Pancreas (tissue), 10 donors: Measurements from ENCODE around the gene CHADL. TPM values are rescaled to one million over a fixed set of nuclear protein-coding genes. Genes with fewer than 3 reads are reported as not detected.

Experiments
- ATAC-seq, 4 donors: fragments of 200-7000 bp; cut with Tn5 transposase; one replicate each; pipeline versions ENCODE4 v1.8.0 to v1.9.1; 2020; ENCODE audit warnings: mild to moderate bottlenecking in 4 of 4, moderate library complexity in 4 of 4
- DNase-seq, 6 donors: peaks; one replicate each; pipeline ENCODE4 v3.0.0-alpha.2; 2020
- FAIRE-seq: peaks from 2 replicates; lab custom pipeline; 2012; peaks lifted over from hg19 to GRCh38; lab: Jason Lieb, UNC
- H3K27ac ChIP-seq, 4 donors: fragments of 200-600 bp; sonication (generic); 1 replicate in 3 of 4; 2 replicates in 1 of 4; pipeline versions ENCODE4 v1.5.0 to v1.8.0; 2020
- H3K27me3 ChIP-seq, 4 donors: fragments of 200-600 bp; one replicate each; pipeline ENCODE4 v1.8.0; 2021
- H3K36me3 ChIP-seq, 3 donors: fragments of 200-600 bp; sonication (generic) in 1 of 3; one replicate each; pipeline versions ENCODE4 v1.5.0 to v1.8.0; 2020 to 2021
- H3K4me1 ChIP-seq, 3 donors: fragments of 200-600 bp; one replicate each; pipeline ENCODE4 v1.8.0; 2021
- H3K4me3 ChIP-seq, 4 donors: fragments of 200-600 bp; sonication (generic) in 2 of 4; one replicate each; pipeline versions ENCODE4 v1.5.0 to v1.8.0; 2020 to 2021
- H3K9me3 ChIP-seq, 4 donors: fragments of 200-600 bp; one replicate each; pipeline ENCODE4 v1.8.0; 2021
- CTCF ChIP-seq, 4 donors: fragments of 200-600 bp; sonication (generic) in 3 of 4; IDR thresholded peaks; one replicate each; pipeline versions ENCODE4 v1.5.0 to v1.8.0; 2021; ENCODE audit warnings: antibody characterized with exemption in 4 of 4
- WGBS, 2 donors: extraction: QIAGEN DNeasy Blood & Tissue Kit; methylation state at CpG; one replicate each; pipeline ENCODE4 v1.1.7; 2013; 5-methylcytosine and 5-hydroxymethylcytosine counted together
- intact Hi-C, 3 donors: fragments of 100-400 bp; cut with DNase I; formaldehyde crosslinking; loops; one replicate each; pipeline versions ENCODE4 v1.11.1 to v1.14.2; 2022
- polyA plus RNA-seq, 2 donors: library from polyadenylated mRNA; stranded (reverse); fragments of 200-250 nt; gene quantifications; one replicate each; pipeline ENCODE4 v1.2.3, GENCODE V29; 2013
- total RNA-seq, 6 donors: library from RNA; stranded (reverse); fragmentation: NEBNext Ultra II Directional in 4 of 6; extraction: Animal tissue kit (Norgen Biotek cat#: 25700) in 4 of 6; gene quantifications; one replicate each; pipeline versions ENCODE4 v1.2.1 to v1.2.4, GENCODE V29; 2021 to 2023
- donor health status: healthy with polysubstance abuse.
- donor health status: DM: no; HTN: no; CAD: no; lungs with moderate emphysema.
- donor health status: DM: no; HTN: no; CAD: no.
- donor health status: control.
- donor health status: control.
- donor health status: Bipolar disorder and iron deficiency.
- donor health status: DM: yes; HTN: yes; CAD: no.
- donor health status: DM: no; HTN: no; CAD: no.
- donor health status: DM: no; HTN: no; CAD: no.
- donor health status: DM: yes; HTN: yes; CAD: no.

The CHADL gene
- total and polyA plus RNA-seq, 8 donors: 0.95 to 4.9 (median 2.2) TPM

DNA sequence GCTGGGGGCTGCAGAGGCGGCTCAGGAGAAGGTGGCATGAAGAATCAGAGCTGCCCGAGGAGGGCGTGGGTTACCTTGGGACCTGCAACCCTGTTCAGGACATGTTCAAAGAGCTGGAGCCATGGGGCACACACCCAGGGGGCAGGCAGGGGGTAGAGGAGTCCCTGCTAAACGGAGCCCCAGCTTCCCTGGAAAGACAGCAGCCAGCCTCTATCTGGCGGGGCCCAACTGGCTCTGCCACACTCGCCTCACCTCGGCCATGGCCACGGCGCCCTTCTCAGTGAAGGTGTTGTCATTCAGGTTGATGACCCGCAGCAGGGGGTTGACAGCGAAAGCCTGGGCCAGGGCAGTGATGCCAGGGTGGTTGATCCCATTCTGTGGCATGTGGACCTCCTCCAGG is 17.0 kb upstream of the CHADL start:
- 93% methylated on average over 11 of the region's 11 CpGs for WGBS, 2 donors
- Histone ChIP-seq H3K36me3 (peaks cover 0 to 65% (median 22%) of the 10 kb centered on the region in 3 donors), H3K4me3 (no peak overlapping the region), H3K27me3 (no peaks in the 10 kb centered on the region), H3K9me3 (no peaks in the 10 kb centered on the region), H3K27ac (no peak overlapping the region), H3K4me1 (no peaks in the 10 kb centered on the region)
- DNase-seq (no peak), ATAC-seq (no peak), FAIRE-seq (no peak)
- intact Hi-C loops: no loop called here
- TF ChIP-seq CTCF (IDR thresholded peaks at IDR 0.05): no peak

GRCh38 chr22:41256254-41257253 is 15.8 kb upstream of the CHADL start:
- Histone ChIP-seq H3K36me3 (peaks cover 0 to 67% (median 20%) of the 10 kb centered on the region in 3 donors), H3K9me3 (no peaks in the 10 kb centered on the region), H3K4me3 (no peak overlapping the region), H3K27me3 (no peaks in the 10 kb centered on the region), H3K4me1 (no peaks in the 10 kb centered on the region), H3K27ac (no peak overlapping the region)
- WGBS, 2 donors: 86 to 87% methylated on average over 20 of the region's 20 CpGs
- FAIRE-seq: no peak
- intact Hi-C loops: no loop called here
- ATAC-seq: peak in 1 of 4 donors; percentile 33
- TF ChIP-seq CTCF (IDR thresholded peaks at IDR 0.05): no peak
- DNase-seq: no peak

- Histone ChIP-seq H3K27me3 (no peaks in the 10 kb centered on the region), H3K4me3 (no peak overlapping the region), H3K27ac (no peak overlapping the region), H3K9me3 (no peaks in the 10 kb centered on the region), H3K4me1 (no peaks in the 10 kb centered on the region), H3K36me3 (peaks cover 4 to 70% (median 28%) of the 10 kb centered on the region in 3 donors)
- ATAC-seq: no peak
- TF ChIP-seq CTCF (IDR thresholded peaks at IDR 0.05): no peak
- FAIRE-seq: no peak
- DNase-seq: no peak
- intact Hi-C loops: loop anchor here in 1 of 3 donors (2.0 kb wide), 1 partner anchor 27 kb away; no protein-coding TSS in a partner anchor
- WGBS, 2 donors: 93 to 96% methylated on average over 7 of the region's 7 CpGs
Measured at GRCh38 chr22:41254230-41254629, 13.5 kb upstream of the CHADL start.

DNA sequence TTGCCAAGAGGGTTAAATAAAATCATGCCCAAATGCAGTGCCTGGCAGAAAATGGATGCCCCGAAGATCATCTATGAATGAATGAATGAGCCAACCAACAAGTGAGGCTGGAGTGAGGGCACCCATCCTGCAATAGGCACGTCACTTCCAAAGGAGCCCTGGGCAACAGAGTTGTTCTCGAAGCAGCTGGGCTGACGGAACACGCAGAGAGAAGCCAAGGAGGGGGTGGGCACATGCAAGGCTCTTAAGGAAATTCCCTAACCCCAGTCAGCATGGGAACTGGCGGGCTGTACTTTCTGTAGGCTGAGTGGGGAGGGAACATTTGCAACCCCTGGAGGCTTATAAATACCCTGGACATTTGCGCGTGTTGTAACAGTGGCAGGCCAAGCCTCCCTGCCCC is 11.6 kb upstream of the CHADL start:
- Histone ChIP-seq H3K36me3 (peaks cover 4 to 76% (median 35%) of the 10 kb centered on the region in 3 donors), H3K4me1 (no peaks in the 10 kb centered on the region), H3K27ac (no peak overlapping the region), H3K4me3 (no peak overlapping the region), H3K27me3 (no peaks in the 10 kb centered on the region), H3K9me3 (no peaks in the 10 kb centered on the region)
- WGBS, 2 donors: 95 to 97% methylated on average over 8 of the region's 8 CpGs
- intact Hi-C loops: no loop called here
- FAIRE-seq: no peak
- TF ChIP-seq CTCF (IDR thresholded peaks at IDR 0.05): no peak
- no peak for ATAC-seq
- no peak for DNase-seq

- no peak for DNase-seq
- H3K36me3 ChIP-seq: peaks cover 4 to 58% (median 38%) of the 10 kb centered on the region in 3 donors
- intact Hi-C loops: no loop called here
- H3K9me3 ChIP-seq: no peaks in the 10 kb centered on the region
- no peak for TF ChIP-seq CTCF (IDR thresholded peaks at IDR 0.05)
- no peak overlapping the region for H3K4me3 ChIP-seq
- no peaks in the 10 kb centered on the region for H3K27me3 ChIP-seq
- WGBS, 2 donors: 95 to 96% methylated on average over 12 of the region's 12 CpGs
- no peak for ATAC-seq
- H3K4me1 ChIP-seq: no peaks in the 10 kb centered on the region
- FAIRE-seq: no peak
- no peak overlapping the region for H3K27ac ChIP-seq
Measured at GRCh38 chr22:41250127-41250526, 9.4 kb upstream of the CHADL start.
